Neuronal stem cell (in vitro differentiated cells): ENCODE data around the gene CCDC192.

ENCODE experiments used
- DNase-seq: peaks from one replicate; pipeline ENCODE4 v3.0.0-alpha.2; 2013; ENCODE audit warnings: low spot score
- H2AFZ ChIP-seq: one replicate; pipeline ENCODE4 v1.6.1; 2013; ENCODE audit warnings: mild to moderate bottlenecking, low read length, inconsistent platforms
- H2AK5ac ChIP-seq: 2 replicates; pipeline ENCODE4 v1.6.1; 2013; ENCODE audit warnings: low read depth, mild to moderate bottlenecking, inconsistent platforms, low read length, moderate library complexity, mixed read lengths
- H2BK120ac ChIP-seq: 2 replicates; pipeline ENCODE4 v1.6.1; 2013; ENCODE audit warnings: low read depth, mild to moderate bottlenecking, inconsistent platforms, low read length, moderate library complexity, mixed read lengths
- H2BK12ac ChIP-seq: one replicate; pipeline ENCODE4 v1.6.1; 2013; ENCODE audit warnings: low read length, inconsistent platforms
- H2BK15ac ChIP-seq: 2 replicates; pipeline ENCODE4 v1.6.1; 2013; ENCODE audit warnings: mild to moderate bottlenecking, low read length, inconsistent platforms, mixed read lengths
- H2BK5ac ChIP-seq: one replicate; pipeline ENCODE4 v1.6.1; 2013; ENCODE audit warnings: inconsistent platforms, mild to moderate bottlenecking, low read length, moderate library complexity
- H3K14ac ChIP-seq: one replicate; pipeline ENCODE4 v1.6.1; 2013; ENCODE audit warnings: low read length, inconsistent platforms
- H3K18ac ChIP-seq: 2 replicates; pipeline ENCODE4 v1.6.1; 2013; ENCODE audit warnings: low read length, inconsistent platforms
- H3K23ac ChIP-seq: 2 replicates; pipeline ENCODE4 v1.6.1; 2013; ENCODE audit warnings: low read depth, mild to moderate bottlenecking, mixed read lengths, low read length, inconsistent platforms; ENCODE audit not compliant: poor library complexity
- H3K27ac ChIP-seq: replicated peaks from 3 replicates; pipeline ENCODE4 v1.5.1; 2013; ENCODE audit warnings: low read length, inconsistent platforms
- H3K27me3 ChIP-seq, 3 experiments: 2 replicates each; pipeline ENCODE4 v1.6.1; 2013; ENCODE audit warnings: low read length in 3 of 3, mild to moderate bottlenecking in 2 of 3, inconsistent platforms in 1 of 3, low read depth in 1 of 3, mixed read lengths in 1 of 3, moderate library complexity in 1 of 3; ENCODE audit not compliant: control insufficient read depth in 3 of 3, insufficient read depth in 3 of 3
- H3K36me3 ChIP-seq, 2 donors: replicated peaks in 1 of 2; 2 replicates each; pipeline ENCODE4 v1.6.1; 2013; ENCODE audit warnings: low read length in 2 of 2; ENCODE audit not compliant: control insufficient read depth in 2 of 2, insufficient read depth in 2 of 2
- H3K4ac ChIP-seq: 2 replicates; pipeline ENCODE4 v1.6.1; 2013; ENCODE audit warnings: inconsistent platforms, mild to moderate bottlenecking, low read length, moderate library complexity
- H3K4me1 ChIP-seq, 2 donors: 1 replicate in 1 of 2; 2 replicates in 1 of 2; pipeline ENCODE4 v1.6.1; 2013; ENCODE audit warnings: low read length in 2 of 2, low read depth in 1 of 2; ENCODE audit not compliant: control insufficient read depth in 2 of 2, insufficient read depth in 1 of 2
- H3K4me2 ChIP-seq: one replicate; pipeline ENCODE4 v1.6.1; 2013; ENCODE audit warnings: mild to moderate bottlenecking, low read length, inconsistent platforms; ENCODE audit not compliant: insufficient read depth, poor library complexity, severe bottlenecking
- H3K4me3 ChIP-seq, 2 donors: 2 replicates each; pipeline ENCODE4 v1.5.1; 2013; ENCODE audit warnings: low read length in 2 of 2, mild to moderate bottlenecking in 2 of 2, inconsistent platforms in 1 of 2, moderate library complexity in 1 of 2
- H3K79me1 ChIP-seq: one replicate; pipeline ENCODE4 v1.6.1; 2013; ENCODE audit warnings: low read depth, mild to moderate bottlenecking, inconsistent platforms, low read length, moderate library complexity
- H3K9ac ChIP-seq: one replicate; pipeline ENCODE4 v1.6.1; 2013; ENCODE audit warnings: mild to moderate bottlenecking, low read depth, low read length, inconsistent platforms; ENCODE audit not compliant: poor library complexity
- H3K9me3 ChIP-seq, 2 donors: replicated peaks in 1 of 2; 2 replicates each; pipeline versions ENCODE3 to v1.6.1; 2013; ENCODE audit warnings: low read length in 2 of 2, mild to moderate bottlenecking in 2 of 2, inconsistent platforms in 1 of 2, low read depth in 1 of 2, mixed read lengths in 1 of 2, moderate library complexity in 1 of 2; ENCODE audit not compliant: control insufficient read depth in 2 of 2, insufficient read depth in 1 of 2
- H4K8ac ChIP-seq: one replicate; pipeline ENCODE4 v1.6.1; 2013; ENCODE audit warnings: low read depth, mild to moderate bottlenecking, inconsistent platforms, low read length, moderate library complexity
- H4K91ac ChIP-seq: one replicate; pipeline ENCODE4 v1.6.1; 2013; ENCODE audit warnings: low read length, low read depth, mild to moderate bottlenecking, inconsistent platforms; ENCODE audit not compliant: poor library complexity
- WGBS, 2 donors: extraction: QIAGEN DNeasy Blood & Tissue Kit; methylation state at CpG; one replicate each; pipeline ENCODE4 v1.1.7; 2013; ENCODE audit warnings: missing lambda C conversion rate in 2 of 2, mixed read lengths in 1 of 2; ENCODE audit not compliant: insufficient read length in 2 of 2, insufficient replicate concordance in 1 of 2; ENCODE audit errors: extremely low coverage in 2 of 2; 5-methylcytosine and 5-hydroxymethylcytosine counted together

The CCDC192 gene

GRCh38 chr5:127906562-127907204 is 203.5 kb downstream of the CCDC192 start:
- WGBS, 2 donors, result no CpG with 5 or more reads among the region's 2 CpGs
- no peak overlapping the region for H2BK12ac ChIP-seq
- DNase-seq, result no peak

GRCh38 chr5:127907907-127908306 is 204.7 kb downstream of the CCDC192 start:
- H3K9me3 ChIP-seq, result no peaks in the 10 kb centered on the region
- H3K27ac ChIP-seq, result no peak overlapping the region
- H3K14ac ChIP-seq, result no peak overlapping the region
- H2BK15ac ChIP-seq, result no peak overlapping the region
- H2BK12ac ChIP-seq, result no peak overlapping the region
- H3K18ac ChIP-seq, result no peak overlapping the region
- H4K91ac ChIP-seq, result no peak overlapping the region
- H2BK120ac ChIP-seq, result no peak overlapping the region
- H3K23ac ChIP-seq, result no peak overlapping the region
- H3K79me1 ChIP-seq, result no peaks in the 10 kb centered on the region
- no CpG with 5 or more reads among the region's 2 CpGs for WGBS, 2 donors
- H2BK5ac ChIP-seq, result no peak overlapping the region
- no peak overlapping the region for H4K8ac ChIP-seq
- H3K4me3 ChIP-seq, result no peak overlapping the region
- no peaks in the 10 kb centered on the region for H3K4me1 ChIP-seq
- H3K4me2 ChIP-seq, result no peak overlapping the region
- H3K4ac ChIP-seq, result no peak overlapping the region
- no peak overlapping the region for H2AK5ac ChIP-seq
- H3K36me3 ChIP-seq, result no peaks in the 10 kb centered on the region
- no peak overlapping the region for H3K9ac ChIP-seq
- no peaks in the 10 kb centered on the region for H3K27me3 ChIP-seq
- no peak for DNase-seq
- no peak overlapping the region for H2AFZ ChIP-seq

More at GRCh38 chr5:127906562-127907204, 203.5 kb downstream of the CCDC192 start:
- H2AFZ ChIP-seq, result no peak overlapping the region
- no peaks in the 10 kb centered on the region for H3K9me3 ChIP-seq
- no peak overlapping the region for H3K23ac ChIP-seq
- H3K27me3 ChIP-seq, result no peaks in the 10 kb centered on the region
- H3K4me1 ChIP-seq, result no peaks in the 10 kb centered on the region
- no peak overlapping the region for H2BK120ac ChIP-seq
- no peak overlapping the region for H3K14ac ChIP-seq
- no peak overlapping the region for H2BK5ac ChIP-seq
- no peak overlapping the region for H2BK15ac ChIP-seq
- no peak overlapping the region for H4K91ac ChIP-seq
- no peak overlapping the region for H3K4ac ChIP-seq
- no peak overlapping the region for H3K4me2 ChIP-seq
- no peak overlapping the region for H3K4me3 ChIP-seq
- H3K18ac ChIP-seq, result no peak overlapping the region
- H3K27ac ChIP-seq, result no peak overlapping the region
- H3K79me1 ChIP-seq, result no peaks in the 10 kb centered on the region
- no peaks in the 10 kb centered on the region for H3K36me3 ChIP-seq
- no peak overlapping the region for H2AK5ac ChIP-seq
- H3K9ac ChIP-seq, result no peak overlapping the region
- no peak overlapping the region for H4K8ac ChIP-seq

GRCh38 chr5:127909066-127909465 is 205.9 kb downstream of the CCDC192 start:
- no CpG with 5 or more reads among the region's 3 CpGs for WGBS, 2 donors
- Histone ChIP-seq H4K91ac (no peak overlapping the region), H3K4me3 (no peak overlapping the region), H2BK15ac (no peak overlapping the region), H2BK5ac (no peak overlapping the region), H2BK12ac (no peak overlapping the region), H3K36me3 (no peaks in the 10 kb centered on the region), H3K4me2 (no peak overlapping the region), H3K79me1 (no peaks in the 10 kb centered on the region), H3K9me3 (no peaks in the 10 kb centered on the region), H3K27ac (no peak overlapping the region), H3K9ac (no peak overlapping the region), H2AFZ (no peak overlapping the region), H3K27me3 (no peaks in the 10 kb centered on the region), H2BK120ac (no peak overlapping the region), H2AK5ac (no peak overlapping the region), H3K4me1 (no peaks in the 10 kb centered on the region), H3K18ac (no peak overlapping the region), H4K8ac (no peak overlapping the region), H3K14ac (no peak overlapping the region), H3K4ac (no peak overlapping the region), H3K23ac (no peak overlapping the region)
- DNase-seq, result peak; percentile 11

- H2AFZ ChIP-seq, result no peak overlapping the region
- H3K23ac ChIP-seq, result no peak overlapping the region
- H2BK120ac ChIP-seq, result no peak overlapping the region
- H3K9me3 ChIP-seq, result no peaks in the 10 kb centered on the region
- H3K4ac ChIP-seq, result no peak overlapping the region
- no peak overlapping the region for H3K9ac ChIP-seq
- H3K4me1 ChIP-seq, result no peaks in the 10 kb centered on the region
- no peaks in the 10 kb centered on the region for H3K27me3 ChIP-seq
- no peak overlapping the region for H4K8ac ChIP-seq
- no peak overlapping the region for H3K4me2 ChIP-seq
- H3K36me3 ChIP-seq, result no peaks in the 10 kb centered on the region
- no peak overlapping the region for H3K27ac ChIP-seq
- no peak overlapping the region for H2BK15ac ChIP-seq
- H3K79me1 ChIP-seq, result no peaks in the 10 kb centered on the region
- no peak overlapping the region for H3K4me3 ChIP-seq
- H3K18ac ChIP-seq, result no peak overlapping the region
- no peak for DNase-seq
- no peak overlapping the region for H4K91ac ChIP-seq
- no peak overlapping the region for H2AK5ac ChIP-seq
- no peak overlapping the region for H3K14ac ChIP-seq
- H2BK12ac ChIP-seq, result no peak overlapping the region
- H2BK5ac ChIP-seq, result no peak overlapping the region
- no CpG with 5 or more reads among the region's 1 CpG for WGBS, 2 donors
Observed at GRCh38 chr5:127909821-127910220, 206.6 kb downstream of the CCDC192 start.
